Loucy (cell line): Measurements from ENCODE around the gene BRD1.
A peak's percentile ranks its signal among the peaks of the same experiment; 100 is the strongest.

Experiments
- H2AFZ ChIP-seq: fragments of 200-600 bp; sonication (generic); 2 replicates; pipeline ENCODE4 v1.6.0; 2016; ENCODE audit warnings: antibody characterized with exemption, mild to moderate bottlenecking, low read length, moderate library complexity
- H3F3A ChIP-seq: fragments of 200-600 bp; 2 replicates; pipeline ENCODE4 v1.6.0; 2016; ENCODE audit warnings: antibody characterized with exemption, low read depth, mild to moderate bottlenecking
- H3K27me3 ChIP-seq: fragments of 200-600 bp; sonication (generic); 2 replicates; pipeline ENCODE4 v1.6.1; 2014; ENCODE audit warnings: low read length, mild to moderate bottlenecking; ENCODE audit not compliant: insufficient read depth, poor library complexity, severe bottlenecking
- H3K36me3 ChIP-seq: fragments of 200-600 bp; sonication (generic); 2 replicates; pipeline ENCODE4 v1.6.1; 2016; ENCODE audit warnings: low read length; ENCODE audit not compliant: insufficient read depth
- H3K4me1 ChIP-seq: fragments of 200-600 bp; sonication (generic); 2 replicates; pipeline ENCODE4 v1.5.1; 2014; ENCODE audit warnings: low read length, mild to moderate bottlenecking; ENCODE audit not compliant: insufficient read depth, poor library complexity, severe bottlenecking
- H3K4me2 ChIP-seq: fragments of 200-600 bp; sonication (generic); 2 replicates; pipeline ENCODE4 v1.6.0; 2014; ENCODE audit warnings: antibody characterized with exemption, low read length, low read depth, mild to moderate bottlenecking; ENCODE audit not compliant: poor library complexity, severe bottlenecking
- H3K4me3 ChIP-seq: fragments of 200-600 bp; sonication (generic); 2 replicates; pipeline ENCODE4 v1.5.1; 2014; ENCODE audit warnings: low read length, mild to moderate bottlenecking, mixed read lengths; ENCODE audit not compliant: poor library complexity, severe bottlenecking
- H3K79me2 ChIP-seq: fragments of 200-600 bp; sonication (generic); 2 replicates; pipeline ENCODE4 v1.6.1; 2014; ENCODE audit warnings: low read length; ENCODE audit not compliant: insufficient read depth
- H3K9ac ChIP-seq: fragments of 200-600 bp; sonication (generic); 2 replicates; pipeline ENCODE4 v1.6.0; 2014; ENCODE audit warnings: mild to moderate bottlenecking, low read depth, low read length, moderate library complexity; ENCODE audit not compliant: poor library complexity, severe bottlenecking
- H3K9me2 ChIP-seq: fragments of 200-600 bp; sonication (generic); replicated peaks from 2 replicates; pipeline ENCODE4 v1.6.1; 2016; ENCODE audit warnings: low read depth, low read length, mixed read lengths
- H3K9me3 ChIP-seq: fragments of 200-600 bp; sonication (generic); 2 replicates; pipeline ENCODE4 v1.6.1; 2014; ENCODE audit warnings: mild to moderate bottlenecking, antibody characterized with exemption, low read length, low read depth; ENCODE audit not compliant: insufficient read depth
- H4K20me1 ChIP-seq: fragments of 200-600 bp; sonication (generic); 2 replicates; pipeline ENCODE4 v1.6.0; 2014; ENCODE audit warnings: antibody characterized with exemption, low read length, mild to moderate bottlenecking; ENCODE audit not compliant: insufficient read depth, poor library complexity, severe bottlenecking
- CTCF ChIP-seq: fragments of 200-600 bp; sonication (generic); conservative IDR thresholded peaks from 2 replicates; pipeline ENCODE4 v1.5.1; 2014; ENCODE audit warnings: mild to moderate bottlenecking, antibody characterized with exemption, low read length
- EZH2phosphoT487 ChIP-seq: fragments of 200-600 bp; IDR thresholded peaks from 2 replicates; pipeline ENCODE4 v1.6.1; 2018; ENCODE audit warnings: antibody characterized with exemption, mild to moderate bottlenecking, moderate library complexity, borderline replicate concordance

Gene BRD1

GRCh38 chr22:49814856-49815255, 12.8 kb downstream of the BRD1 start:
- no peaks in the 10 kb centered on the region for H3K9me2 ChIP-seq
- H3K4me2 ChIP-seq, result peak overlapping the region; percentile 38
- H4K20me1 ChIP-seq, result peaks cover 98% of the 10 kb centered on the region
- peaks cover 52% of the 10 kb centered on the region for H3K4me1 ChIP-seq
- no peaks in the 10 kb centered on the region; the same call in 1 of the 2 replicates for H3F3A ChIP-seq
- H3K4me3 ChIP-seq, result no peak overlapping the region
- H2AFZ ChIP-seq, result no peak overlapping the region
- no peaks in the 10 kb centered on the region for H3K27me3 ChIP-seq
- no peak for TF ChIP-seq EZH2phosphoT487
- no peak for TF ChIP-seq CTCF
- H3K79me2 ChIP-seq, result peaks cover 100% of the 10 kb centered on the region
- H3K36me3 ChIP-seq, result peaks cover 67% of the 10 kb centered on the region
- no peaks in the 10 kb centered on the region for H3K9me3 ChIP-seq
- no peak overlapping the region for H3K9ac ChIP-seq

GRCh38 chr22:49814164-49814686, 13.4 kb downstream of the BRD1 start:
- no peak overlapping the region for H3K4me3 ChIP-seq
- H3K27me3 ChIP-seq, result no peaks in the 10 kb centered on the region
- peaks cover 100% of the 10 kb centered on the region for H3K79me2 ChIP-seq
- H3K36me3 ChIP-seq, result peaks cover 71% of the 10 kb centered on the region
- H4K20me1 ChIP-seq, result peaks cover 97% of the 10 kb centered on the region
- no peak overlapping the region for H3K9ac ChIP-seq
- H2AFZ ChIP-seq, result no peak overlapping the region
- TF ChIP-seq CTCF (no peak), EZH2phosphoT487 (no peak)
- H3F3A ChIP-seq, result no peaks in the 10 kb centered on the region; the same call in 1 of the 2 replicates
- H3K9me3 ChIP-seq, result no peaks in the 10 kb centered on the region
- peak overlapping the region; percentile 38 for H3K4me2 ChIP-seq
- peaks cover 56% of the 10 kb centered on the region for H3K4me1 ChIP-seq
- H3K9me2 ChIP-seq, result no peaks in the 10 kb centered on the region

GRCh38 chr22:49812838-49813237, 14.8 kb downstream of the BRD1 start:
- H3K9ac ChIP-seq, result no peak overlapping the region
- H3K79me2 ChIP-seq, result peaks cover 100% of the 10 kb centered on the region
- no peak overlapping the region for H3K4me3 ChIP-seq
- H3K36me3 ChIP-seq, result peaks cover 68% of the 10 kb centered on the region
- H3K9me2 ChIP-seq, result no peaks in the 10 kb centered on the region
- no peaks in the 10 kb centered on the region for H3K27me3 ChIP-seq
- peaks cover 95% of the 10 kb centered on the region for H4K20me1 ChIP-seq
- TF ChIP-seq EZH2phosphoT487 (no peak), CTCF (no peak)
- H3K9me3 ChIP-seq, result no peaks in the 10 kb centered on the region
- peaks cover 56% of the 10 kb centered on the region for H3K4me1 ChIP-seq
- peak overlapping the region; percentile 29 for H3K4me2 ChIP-seq
- no peak overlapping the region for H2AFZ ChIP-seq
- no peaks in the 10 kb centered on the region; the same call in 1 of the 2 replicates for H3F3A ChIP-seq
